CD14-positive monocyte (primary cell): ENCODE data around the gene TCF7. TPM values are rescaled to one million over a fixed set of nuclear protein-coding genes. Genes with fewer than 3 reads are reported as not detected.

Experiments
- DNase-seq, 3 donors: peaks; one replicate each; pipeline ENCODE4 v3.0.0-alpha.2; 2011 to 2022
- H2AFZ ChIP-seq: 2 replicates; pipeline ENCODE4 v1.6.0; 2012; ENCODE audit warnings: mild to moderate bottlenecking, low read depth, low read length, inconsistent platforms; ENCODE audit not compliant: insufficient read depth, poor library complexity, severe bottlenecking
- H3K27ac ChIP-seq, 2 donors: 1 replicate in 1 of 2; 2 replicates in 1 of 2; pipeline ENCODE4 v1.5.1; 2012 to 2013; ENCODE audit warnings: low read length in 2 of 2, control low read depth in 1 of 2, inconsistent platforms in 1 of 2, low read depth in 1 of 2, mild to moderate bottlenecking in 1 of 2
- H3K27me3 ChIP-seq, 2 donors: one replicate each; pipeline versions ENCODE4 v1.6.0 to v1.6.1; 2011 to 2013; ENCODE audit warnings: low read length in 2 of 2; ENCODE audit not compliant: control insufficient read depth in 2 of 2, insufficient read depth in 2 of 2
- H3K36me3 ChIP-seq, 2 donors: replicated peaks in 1 of 2; 1 replicate in 1 of 2; 2 replicates in 1 of 2; pipeline versions ENCODE4 v1.5.1 to v1.6.1; 2012 to 2013; ENCODE audit warnings: low read length in 2 of 2, control low read depth in 1 of 2, inconsistent platforms in 1 of 2, mild to moderate bottlenecking in 1 of 2; ENCODE audit not compliant: insufficient read depth in 2 of 2, control insufficient read depth in 1 of 2
- H3K4me1 ChIP-seq, 2 donors: 1 replicate in 1 of 2; 2 replicates in 1 of 2; pipeline versions ENCODE4 v1.5.1 to v1.6.1; 2012 to 2013; ENCODE audit warnings: low read length in 2 of 2, control low read depth in 1 of 2, inconsistent platforms in 1 of 2, mild to moderate bottlenecking in 1 of 2, moderate library complexity in 1 of 2; ENCODE audit not compliant: insufficient read depth in 2 of 2, control insufficient read depth in 1 of 2
- H3K4me2 ChIP-seq: replicated peaks from 2 replicates; pipeline ENCODE3; 2012; ENCODE audit warnings: low read length, moderate library complexity, mild to moderate bottlenecking; ENCODE audit not compliant: poor library complexity, severe bottlenecking; ENCODE audit errors: extremely low read depth
- H3K4me3 ChIP-seq, 3 experiments: fragments of 200-600 bp in 1 of 3; sonication (generic) in 1 of 3; replicated peaks in 1 of 3; 1 replicate in 2 of 3; 2 replicates in 1 of 3; pipeline ENCODE4 v1.5.1; 2011 to 2013; ENCODE audit warnings: low read length in 3 of 3, mild to moderate bottlenecking in 3 of 3, control low read depth in 2 of 3, low read depth in 2 of 3, inconsistent platforms in 1 of 3, moderate library complexity in 1 of 3
- H3K79me2 ChIP-seq: 2 replicates; pipeline ENCODE4 v1.6.0; 2012; ENCODE audit warnings: mild to moderate bottlenecking, control low read depth, inconsistent platforms, low read length, moderate library complexity; ENCODE audit not compliant: insufficient read depth
- H3K9ac ChIP-seq: 2 replicates; pipeline ENCODE4 v1.6.0; 2017; ENCODE audit warnings: low read length, mild to moderate bottlenecking; ENCODE audit not compliant: insufficient read depth, poor library complexity, severe bottlenecking
- H3K9me3 ChIP-seq, 2 donors: replicated peaks in 1 of 2; 1 replicate in 1 of 2; 2 replicates in 1 of 2; pipeline versions ENCODE4 v1.5.1 to v1.6.1; 2012 to 2013; ENCODE audit warnings: low read length in 2 of 2, control low read depth in 1 of 2; ENCODE audit not compliant: control insufficient read depth in 1 of 2, insufficient read depth in 1 of 2
- H4K20me1 ChIP-seq: 2 replicates; pipeline ENCODE4 v1.6.0; 2012; ENCODE audit warnings: mild to moderate bottlenecking, low read length, control low read depth, moderate library complexity; ENCODE audit not compliant: insufficient read depth
- H3K27ac Mint-ChIP-seq, 7 donors: one replicate each; pipeline ENCODE4 v1.8.0; 2020; ENCODE audit warnings: mild to moderate bottlenecking in 7 of 7, mixed read lengths in 7 of 7, moderate library complexity in 6 of 7, inconsistent platforms in 2 of 7
- H3K27me3 Mint-ChIP-seq, 3 donors: one replicate each; pipeline ENCODE4 v1.8.0; 2021 to 2022; ENCODE audit warnings: low read depth in 3 of 3, mild to moderate bottlenecking in 3 of 3, mixed read lengths in 3 of 3, moderate library complexity in 3 of 3, inconsistent platforms in 1 of 3
- H3K36me3 Mint-ChIP-seq, 2 donors: one replicate each; pipeline ENCODE4 v1.8.0; 2020; ENCODE audit warnings: mixed read lengths in 2 of 2, inconsistent platforms in 1 of 2, mild to moderate bottlenecking in 1 of 2
- H3K4me1 Mint-ChIP-seq: one replicate; pipeline ENCODE4 v1.8.0; 2020; ENCODE audit warnings: mild to moderate bottlenecking, mixed read lengths
- H3K4me3 Mint-ChIP-seq, 2 donors: one replicate each; pipeline ENCODE4 v1.8.0; 2020; ENCODE audit warnings: mild to moderate bottlenecking in 2 of 2, mixed read lengths in 2 of 2, moderate library complexity in 1 of 2
- H3K9me3 Mint-ChIP-seq, 7 donors: one replicate each; pipeline ENCODE4 v1.8.0; 2020 to 2022; ENCODE audit warnings: mixed read lengths in 7 of 7, mild to moderate bottlenecking in 6 of 7, moderate library complexity in 6 of 7, inconsistent platforms in 2 of 7
- CTCF ChIP-seq: fragments of 200-600 bp; IDR thresholded peaks from one replicate; pipeline ENCODE4 v1.8.0; 2022; ENCODE audit warnings: antibody characterized with exemption, mild to moderate bottlenecking
- WGBS: methylation state at CpG from one replicate; pipeline ENCODE4 v1.1.5; 2013; ENCODE audit warnings: missing lambda C conversion rate; ENCODE audit not compliant: insufficient coverage; 5-methylcytosine and 5-hydroxymethylcytosine counted together
- intact Hi-C, 2 donors: fragments of 100-400 bp; cut with micrococcal nuclease; formaldehyde crosslinking; loops; one replicate each; pipeline versions ENCODE4 v1.15.0 to v1.15.1; 2023
- polyA plus RNA-seq, 3 donors: library from polyadenylated mRNA; depleted of rRNA in 1 of 3; unstranded in 2 of 3; stranded (reverse) in 1 of 3; fragments of 300-500 nt in 2 of 3; fragments of >200 nt in 1 of 3; fragmentation: Illumina TruSeq in 2 of 3; gene quantifications; 1 replicate in 2 of 3; 2 replicates in 1 of 3; pipeline ENCODE4 v1.2.3, GENCODE V29; 2012 to 2021

Gene TCF7
- polyA plus RNA-seq, 3 donors: 0.15 to 0.84 (median 0.83) TPM

GRCh38 chr5:134188092-134188491, 73.6 kb downstream of the TCF7 start:
- Histone ChIP-seq H4K20me1 (peaks cover 15% of the 10 kb centered on the region), H3K27me3 (no peaks in the 10 kb centered on the region), H3K79me2 (no peaks in the 10 kb centered on the region), H2AFZ (no peak overlapping the region), H3K36me3 (no peaks in the 10 kb centered on the region), H3K4me1 (no peaks in the 10 kb centered on the region), H3K4me2 (no peak overlapping the region), H3K9me3 (no peaks in the 10 kb centered on the region), H3K4me3 (no peak overlapping the region), H3K9ac (no peak overlapping the region), H3K27ac (no peak overlapping the region)
- H3K9me3 Mint-ChIP-seq: peaks cover 0 to 2% (median 0%) of the 10 kb centered on the region in 7 donors
- peaks cover 0 to 10% (median 0%) of the 10 kb centered on the region in 3 donors for H3K27me3 Mint-ChIP-seq
- 100% methylated on average over 1 of the region's 1 CpG for WGBS
- no peak for TF ChIP-seq CTCF
- peaks cover 8% of the 10 kb centered on the region for H3K4me1 Mint-ChIP-seq
- H3K4me3 Mint-ChIP-seq: no peak overlapping the region
- no peaks in the 10 kb centered on the region for H3K36me3 Mint-ChIP-seq
- no peak for DNase-seq
- H3K27ac Mint-ChIP-seq: no peak overlapping the region
- intact Hi-C loops: loop anchor here (10.0 kb wide), 2 partner anchors 187 to 397 kb away; partner anchors contain the start of gene UBE2B (in 2 of the 2)

- H3K9me3 ChIP-seq: no peaks in the 10 kb centered on the region
- H3K4me1 ChIP-seq: no peaks in the 10 kb centered on the region
- no peak overlapping the region for H3K4me3 ChIP-seq
- H3K27ac ChIP-seq: no peak overlapping the region
- WGBS: 75% methylated on average over 1 of the region's 3 CpGs
- peaks cover 0 to 3% of the 10 kb centered on the region in 2 donors for H3K36me3 Mint-ChIP-seq
- H3K79me2 ChIP-seq: no peaks in the 10 kb centered on the region
- no peaks in the 10 kb centered on the region for H3K36me3 ChIP-seq
- intact Hi-C loops: loop anchor here (10.0 kb wide), 2 partner anchors 186 to 396 kb away; partner anchors contain the start of gene UBE2B (in 2 of the 2)
- no peak overlapping the region for H3K9ac ChIP-seq
- H3K27ac Mint-ChIP-seq: no peak overlapping the region
- H3K27me3 ChIP-seq: no peaks in the 10 kb centered on the region
- H3K27me3 Mint-ChIP-seq: peaks cover 0 to 10% (median 0%) of the 10 kb centered on the region in 3 donors
- H4K20me1 ChIP-seq: peaks cover 21% of the 10 kb centered on the region
- H3K4me3 Mint-ChIP-seq: no peak overlapping the region
- no peak overlapping the region for H3K4me2 ChIP-seq
- H2AFZ ChIP-seq: no peak overlapping the region
- TF ChIP-seq CTCF: no peak
- H3K4me1 Mint-ChIP-seq: peaks cover 7% of the 10 kb centered on the region
- no peak for DNase-seq
- H3K9me3 Mint-ChIP-seq: peaks cover 0 to 2% (median 0%) of the 10 kb centered on the region in 7 donors
Measured at GRCh38 chr5:134189031-134189430, 74.5 kb downstream of the TCF7 start.
